Endothelial cell of umbilical vein (primary cell): ENCODE results near the gene ADIPOR2. TPM values are rescaled to one million over a fixed set of nuclear protein-coding genes. Genes with fewer than 3 reads are reported as not detected.
A peak's percentile ranks its signal among the peaks of the same experiment; 100 is the strongest.
"Not testable (repeated sequence)": the region's sequence is repeated elsewhere in the genome, so short reads cannot be mapped to it uniquely, and the experiment has no call there.

Source experiments
- BruUV-seq: library from RNA; stranded (reverse); fragments of 400-500 nt; replicated peaks from 2 replicates; lab custom pipeline; 2021; lab: Mats Ljungman, UMichigan
- CTCF ChIA-PET: fragments of 300-600, 350-600 bp; sonication (Branson Sonifier 250); formaldehyde crosslinking; loops from one replicate; lab custom pipeline; 2021; ENCODE audit warnings: antibody characterized with exemption, inconsistent platforms; lab: Charles Lee
- POLR2A ChIA-PET: fragments of 300-600, 350-600 bp; sonication (Branson Sonifier 250); formaldehyde crosslinking; loops from one replicate; lab custom pipeline; 2021; ENCODE audit warnings: antibody characterized with exemption, inconsistent platforms; lab: Charles Lee
- DNase-seq: peaks from one replicate; pipeline ENCODE4 v3.0.0-alpha.2; 2011; ENCODE audit warnings: low read depth, low spot score
- FAIRE-seq: peaks from 2 replicates; lab custom pipeline; 2011; peaks lifted over from hg19 to GRCh38; lab: Jason Lieb, UNC
- H2AFZ ChIP-seq: 2 replicates; pipeline ENCODE4 v1.6.0; 2012; ENCODE audit warnings: low read depth, low read length, control low read depth, inconsistent platforms
- H3K27ac ChIP-seq: 2 replicates; pipeline ENCODE4 v1.5.1; 2011; ENCODE audit warnings: low read depth, mild to moderate bottlenecking, control low read depth, low read length, moderate library complexity; ENCODE audit not compliant: insufficient read depth
- H3K27me3 ChIP-seq, 2 experiments: 2 replicates each; pipeline versions ENCODE4 v1.6.0 to v1.6.1; 2011; ENCODE audit warnings: low read length in 2 of 2, mixed read lengths in 1 of 2; ENCODE audit not compliant: control insufficient read depth in 2 of 2, insufficient read depth in 2 of 2
- H3K36me3 ChIP-seq, 2 experiments: 2 replicates in 1 of 2; 3 replicates in 1 of 2; pipeline ENCODE4 v1.5.1; 2011; ENCODE audit warnings: low read length in 2 of 2, mild to moderate bottlenecking in 1 of 2, moderate library complexity in 1 of 2; ENCODE audit not compliant: control insufficient read depth in 2 of 2, insufficient read depth in 2 of 2; ENCODE audit errors: extremely low read depth in 1 of 2
- H3K4me1 ChIP-seq: 3 replicates; pipeline ENCODE4 v1.5.1; 2011; ENCODE audit warnings: mild to moderate bottlenecking, low read length; ENCODE audit not compliant: control insufficient read depth, insufficient read depth; ENCODE audit errors: extremely low read depth
- H3K4me2 ChIP-seq: 2 replicates; pipeline ENCODE4 v1.6.1; 2011; ENCODE audit warnings: low read length, control low read depth, mixed read lengths; ENCODE audit not compliant: insufficient read depth
- H3K4me3 ChIP-seq, 3 experiments: fragments of 200-600 bp in 1 of 3; sonication (generic), shearing (Covaris generic) in 1 of 3; replicated peaks in 1 of 3; 2 replicates each; pipeline ENCODE4 v1.5.1; 2011 to 2016; ENCODE audit warnings: control low read depth in 3 of 3, low read length in 3 of 3, mild to moderate bottlenecking in 2 of 3, inconsistent platforms in 1 of 3, low read depth in 1 of 3, moderate library complexity in 1 of 3; ENCODE audit not compliant: insufficient read depth in 1 of 3
- H3K79me2 ChIP-seq: 2 replicates; pipeline ENCODE4 v1.6.0; 2012; ENCODE audit warnings: low read length, inconsistent platforms; ENCODE audit not compliant: control insufficient read depth, insufficient read depth
- H3K9ac ChIP-seq: replicated peaks from 2 replicates; pipeline ENCODE3; 2011; ENCODE audit warnings: low read length, control low read depth; ENCODE audit not compliant: insufficient read depth; ENCODE audit errors: extremely low read depth
- H3K9me1 ChIP-seq: replicated peaks from 3 replicates; pipeline ENCODE4 v1.6.0; 2011; ENCODE audit warnings: mild to moderate bottlenecking, low read length; ENCODE audit not compliant: control insufficient read depth, insufficient read depth; ENCODE audit errors: extremely low read depth
- H3K9me3 ChIP-seq: replicated peaks from 2 replicates; pipeline ENCODE4 v1.5.1; 2012; ENCODE audit warnings: low read length, inconsistent platforms; ENCODE audit not compliant: control insufficient read depth, insufficient read depth
- H4K20me1 ChIP-seq: replicated peaks from 2 replicates; pipeline ENCODE3; 2011; ENCODE audit warnings: mild to moderate bottlenecking, low read length; ENCODE audit not compliant: control insufficient read depth, insufficient read depth; ENCODE audit errors: extremely low read depth
- dilution Hi-C: fragments of 300-500 bp; cut with MboI; formaldehyde crosslinking; loops from one replicate; pipeline ENCODE4 v1.15.0; 2019; ENCODE audit warnings: low sequenced_read_pairs; ENCODE audit not compliant: extremely low pct_ligation_motif_present
- intact Hi-C: fragments of 100-400 bp; cut with micrococcal nuclease; formaldehyde crosslinking; loops from one replicate; pipeline ENCODE4 v1.10.0; 2022
- polyA plus RNA-seq, 4 experiments: library from polyadenylated mRNA; depleted of rRNA in 3 of 4; stranded (reverse) in 3 of 4; unstranded in 1 of 4; fragments of >200 nt; gene quantifications; 2 replicates each; pipeline versions ENCODE4 v1.2.1 to v1.2.3, GENCODE V29; 2011 to 2012; ENCODE audit warnings: missing spikeins in 1 of 4
- total RNA-seq: library from RNA; stranded (reverse); gene quantifications from 2 replicates; pipeline ENCODE4 v1.2.3, GENCODE V29; 2021

The ADIPOR2 gene
- total and polyA plus RNA-seq, 2 donors (not counting 3 experiments of a cell fraction or from before 2014, with no cell fraction given), result 22.5 to 57.3 TPM

DNA sequence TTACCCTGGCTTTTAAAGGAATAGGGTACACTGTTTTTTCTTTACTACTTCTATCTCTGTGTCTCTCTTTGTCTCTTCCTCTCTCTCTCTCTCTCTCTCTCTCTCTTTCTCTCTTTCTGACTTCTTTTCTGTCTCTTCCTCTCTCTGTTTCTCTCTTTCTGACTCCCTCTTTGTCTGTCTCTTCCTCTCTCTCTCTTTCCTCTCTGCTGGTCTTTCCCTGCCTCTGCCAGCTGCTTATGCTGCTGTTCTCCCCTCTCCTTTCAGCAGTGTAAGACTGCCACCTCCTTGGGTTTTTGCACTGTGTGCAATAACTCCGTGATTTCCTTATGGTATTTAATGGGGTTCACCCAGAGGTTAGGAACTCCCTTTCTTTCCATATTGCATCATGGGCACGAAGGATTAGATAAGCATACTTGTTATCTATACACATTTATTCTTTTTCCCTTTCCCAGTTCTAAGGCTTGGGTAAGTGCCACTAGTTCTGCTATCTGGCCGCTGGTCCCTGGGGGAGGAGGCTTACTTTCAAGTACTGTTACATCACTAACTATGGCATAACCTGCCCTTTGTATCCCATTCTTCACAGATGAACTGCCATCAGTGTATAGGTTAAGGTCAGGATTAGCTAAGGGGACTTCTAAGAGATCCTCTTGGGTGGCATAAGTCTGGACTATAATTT is 20.8 kb downstream of the ADIPOR2 start:
- POLR2A ChIA-PET, H3K9me1 ChIP-seq, intact Hi-C loops, H3K9me3 ChIP-seq, dilution Hi-C loops, H3K36me3 ChIP-seq, H3K27ac ChIP-seq, FAIRE-seq, H3K27me3 ChIP-seq, H4K20me1 ChIP-seq, H3K9ac ChIP-seq, H2AFZ ChIP-seq, H3K4me2 ChIP-seq, BruUV-seq, H3K4me3 ChIP-seq, H3K4me1 ChIP-seq: not testable (repeated sequence)
- peak; percentile 36 for DNase-seq
- CTCF ChIA-PET, result interaction anchor here (1.1 to 2.0 kb wide), 2 partner anchors 56 to 59 kb away, joined by 3 to 5 read pairs; no protein-coding TSS in a partner anchor
- peaks cover 71% of the 10 kb centered on the region for H3K79me2 ChIP-seq

DNA sequence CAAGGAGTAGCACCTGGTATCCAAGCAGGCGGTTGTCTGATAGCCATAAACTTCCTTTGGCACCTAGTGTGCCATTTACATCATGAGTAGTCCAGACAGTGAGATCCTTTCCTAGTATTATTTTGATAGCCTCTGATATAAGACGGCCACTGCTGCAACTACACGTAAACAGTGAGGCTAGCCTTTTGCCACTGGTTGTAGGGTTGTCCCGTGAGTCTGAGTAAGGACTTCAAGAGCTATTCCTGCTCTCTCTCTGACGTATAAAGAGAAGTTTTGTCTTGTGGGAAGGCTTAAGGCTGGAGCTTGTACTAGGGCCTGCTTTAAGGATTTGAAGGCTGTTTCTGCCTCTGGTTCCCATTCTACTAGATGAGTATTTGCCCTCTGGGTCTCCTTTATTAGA is 21.4 kb downstream of the ADIPOR2 start:
- H3K27me3 ChIP-seq, intact Hi-C loops, H3K4me3 ChIP-seq, H2AFZ ChIP-seq, FAIRE-seq, POLR2A ChIA-PET, H3K9me1 ChIP-seq, H4K20me1 ChIP-seq, H3K9ac ChIP-seq, H3K9me3 ChIP-seq, BruUV-seq, H3K4me1 ChIP-seq, H3K36me3 ChIP-seq, DNase-seq, H3K4me2 ChIP-seq, dilution Hi-C loops, H3K27ac ChIP-seq: not testable (repeated sequence)
- H3K79me2 ChIP-seq, result peaks cover 71% of the 10 kb centered on the region
- CTCF ChIA-PET, result interaction anchor here (1.1 to 2.0 kb wide), 3 partner anchors 57 to 79 kb away, joined by 3 to 5 read pairs (median 3); no protein-coding TSS in a partner anchor

DNA sequence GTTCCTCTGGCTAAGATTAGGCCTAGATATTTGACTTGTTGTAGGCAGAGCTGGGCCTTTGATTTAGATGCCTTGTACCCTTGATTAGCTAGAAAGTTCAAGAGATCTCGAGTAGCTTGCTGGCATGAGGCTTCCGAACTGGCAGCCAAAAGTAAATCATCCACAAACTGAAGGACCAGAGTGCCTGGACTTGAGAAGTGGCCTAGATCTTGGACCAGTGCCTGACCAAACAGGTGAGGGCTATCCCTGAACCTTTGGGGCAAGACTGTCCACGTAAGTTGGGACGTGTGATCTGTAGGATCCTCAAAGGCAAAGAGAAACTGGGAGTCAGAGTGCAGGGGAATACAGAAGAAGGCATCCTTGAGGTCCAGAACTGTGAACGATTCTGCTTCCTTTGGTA is 22.0 kb downstream of the ADIPOR2 start:
- POLR2A ChIA-PET, H3K4me3 ChIP-seq, H3K9me3 ChIP-seq, BruUV-seq, DNase-seq, H3K27me3 ChIP-seq, H3K4me1 ChIP-seq, H3K4me2 ChIP-seq, dilution Hi-C loops, H3K9ac ChIP-seq, H2AFZ ChIP-seq, H4K20me1 ChIP-seq, FAIRE-seq, intact Hi-C loops, H3K27ac ChIP-seq, H3K9me1 ChIP-seq, H3K36me3 ChIP-seq: not testable (repeated sequence)
- H3K79me2 ChIP-seq, result peaks cover 69% of the 10 kb centered on the region
- CTCF ChIA-PET, result interaction anchor here (1.1 to 1.2 kb wide), 2 partner anchors 57 to 78 kb away, joined by 3 read pairs; no protein-coding TSS in a partner anchor

DNA sequence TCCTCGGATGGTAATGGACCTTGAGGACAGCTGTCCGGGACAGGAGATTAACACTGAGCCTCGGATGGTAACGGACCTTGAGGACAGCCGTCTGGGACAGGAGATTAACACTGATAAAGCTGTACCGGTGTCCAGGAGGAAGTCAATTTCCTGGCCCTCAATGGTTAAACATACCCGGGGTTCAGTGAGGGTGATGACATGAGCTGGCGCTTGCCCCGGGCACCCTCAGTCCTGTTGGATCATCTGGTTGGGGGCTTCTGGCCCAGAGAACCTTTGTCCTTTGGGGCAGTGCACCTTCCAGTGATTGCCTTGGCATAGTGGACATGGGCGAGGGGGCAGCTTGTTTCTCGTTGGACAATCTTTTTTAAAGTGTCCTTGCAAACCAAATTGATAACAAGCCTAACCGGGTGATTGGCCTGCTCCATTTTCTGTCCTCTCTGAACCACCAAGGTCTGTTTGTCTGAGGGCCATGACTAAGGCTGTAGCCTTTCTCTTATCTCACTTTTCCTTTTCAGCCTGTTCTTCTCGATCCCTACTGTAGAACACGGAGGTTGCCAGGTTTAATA is 23.0 kb downstream of the ADIPOR2 start:
- H3K9me1 ChIP-seq, H3K9ac ChIP-seq, DNase-seq, H3K27ac ChIP-seq, CTCF ChIA-PET, POLR2A ChIA-PET, dilution Hi-C loops, H2AFZ ChIP-seq, H3K9me3 ChIP-seq, H3K4me3 ChIP-seq, H3K27me3 ChIP-seq, H4K20me1 ChIP-seq, FAIRE-seq, H3K36me3 ChIP-seq, H3K4me2 ChIP-seq, BruUV-seq, intact Hi-C loops, H3K4me1 ChIP-seq: not testable (repeated sequence)
- H3K79me2 ChIP-seq, result peaks cover 68% of the 10 kb centered on the region
